ENCODE measurements around the gene DYNAP.

- TF ChIP-seq TARDBP (IDR thresholded peaks at IDR 0.05) = no peak
- no peak for TF ChIP-seq SUZ12 (IDR thresholded peaks at IDR 0.05)
- TF ChIP-seq ZNF384 (IDR thresholded peaks at IDR 0.05) = no peak
- TF ChIP-seq FOXK2 (IDR thresholded peaks at IDR 0.05) = no peak
- no peak for TF ChIP-seq NFRKB (IDR thresholded peaks at IDR 0.05)
- no peak for TF ChIP-seq BHLHE40 (IDR thresholded peaks at IDR 0.05; ENCODE audit: borderline replicate concordance)
- no peak for TF ChIP-seq ELF4 (IDR thresholded peaks at IDR 0.05)
- TF ChIP-seq FOXA1 (IDR thresholded peaks at IDR 0.05) = no peak
- TF ChIP-seq ARNT (IDR thresholded peaks at IDR 0.05) = no peak
- no peak for TF ChIP-seq PKNOX1 (IDR thresholded peaks at IDR 0.05)
Observed at GRCh38 chr18:54608028-54608642, 17.1 kb downstream of the DYNAP start.
